Neural crest cell (in vitro differentiated cells): ENCODE data around the gene NOTCH1. TPM values are rescaled to one million over a fixed set of nuclear protein-coding genes. Genes with fewer than 3 reads are reported as not detected.

ENCODE experiments used
- DNase-seq: peaks from one replicate; pipeline ENCODE4 v3.0.0; 2021; ENCODE audit warnings: low read depth, mixed read lengths, low spot score
- H3K27ac Mint-ChIP-seq: one replicate; pipeline ENCODE4 v1.8.0; 2021; ENCODE audit warnings: mild to moderate bottlenecking, mixed read lengths; ENCODE audit not compliant: unreplicated experiment
- H3K27me3 Mint-ChIP-seq: 2 replicates; pipeline ENCODE4 v1.8.0; 2021; ENCODE audit warnings: low read depth, mild to moderate bottlenecking, mixed read lengths
- H3K36me3 Mint-ChIP-seq: 2 replicates; pipeline ENCODE4 v1.8.0; 2021; ENCODE audit warnings: low read depth, mild to moderate bottlenecking, mixed read lengths
- H3K4me1 Mint-ChIP-seq: 2 replicates; pipeline ENCODE4 v1.8.0; 2021; ENCODE audit warnings: mixed read lengths
- H3K4me3 Mint-ChIP-seq: one replicate; pipeline ENCODE4 v1.8.0; 2021; ENCODE audit warnings: mild to moderate bottlenecking, mixed read lengths
- H3K9me3 Mint-ChIP-seq: 2 replicates; pipeline ENCODE4 v1.8.0; 2021; ENCODE audit warnings: mixed read lengths
- total RNA-seq: library from RNA; stranded (reverse); gene quantifications from 2 replicates; pipeline ENCODE4 v1.2.1, GENCODE V29; 2021
- TF ChIP-seq, protein P1 (sequence below): fragments of 200-600 bp; sonication (generic); conservative IDR thresholded peaks from 2 replicates; pipeline ENCODE4 v1.5.0; 2021; ENCODE audit warnings: antibody characterized with exemption, mild to moderate bottlenecking

NOTCH1 gene
- total RNA-seq, 1 donor from 2014 or later: 99.7 TPM

DNA sequence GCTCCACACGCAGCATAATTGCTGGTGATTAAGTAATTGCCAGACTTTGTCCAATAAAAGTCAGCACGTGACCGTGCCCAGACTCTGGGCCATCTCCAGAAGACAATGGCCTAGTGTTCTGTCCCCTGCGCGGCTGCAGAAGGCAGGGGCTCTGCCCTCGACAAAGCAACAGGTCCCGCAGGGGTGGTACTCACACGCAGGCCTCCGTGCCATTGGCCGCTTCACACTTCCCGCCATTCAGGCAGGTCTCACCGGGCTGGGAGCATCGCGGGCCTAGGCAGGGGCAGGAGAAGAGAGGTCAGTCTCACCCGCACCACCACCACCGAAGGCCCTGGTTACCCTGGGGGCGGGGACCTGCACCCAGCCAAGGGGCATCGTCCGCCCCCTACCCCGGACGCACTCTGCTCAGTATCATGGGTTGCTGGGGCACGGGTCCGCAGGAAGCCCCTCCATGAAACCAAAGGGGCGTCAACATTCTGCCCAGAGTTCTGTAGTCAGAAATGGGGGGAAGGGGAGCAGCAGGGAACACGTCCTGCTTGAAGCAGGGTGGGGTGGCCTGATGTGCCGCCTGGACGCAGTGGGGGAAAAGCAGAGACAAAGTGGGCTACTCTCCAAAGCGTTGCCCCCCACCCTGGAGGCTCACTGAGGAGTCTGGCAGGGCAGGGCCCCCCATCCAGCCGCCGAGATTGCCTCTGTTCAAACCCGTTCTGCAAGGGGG lies 1.9 kb downstream of the NOTCH1 start:
- Mint-ChIP-seq H3K27me3 (no peaks in the 10 kb centered on the region), H3K4me3 (peak overlapping the region; percentile 96), H3K36me3 (no peaks in the 10 kb centered on the region), H3K4me1 (peaks cover 41% of the 10 kb centered on the region), H3K27ac (peak overlapping the region; percentile 43), H3K9me3 (no peaks in the 10 kb centered on the region)
- DNase-seq: peak; percentile 60
- TF ChIP-seq, protein P1, sequence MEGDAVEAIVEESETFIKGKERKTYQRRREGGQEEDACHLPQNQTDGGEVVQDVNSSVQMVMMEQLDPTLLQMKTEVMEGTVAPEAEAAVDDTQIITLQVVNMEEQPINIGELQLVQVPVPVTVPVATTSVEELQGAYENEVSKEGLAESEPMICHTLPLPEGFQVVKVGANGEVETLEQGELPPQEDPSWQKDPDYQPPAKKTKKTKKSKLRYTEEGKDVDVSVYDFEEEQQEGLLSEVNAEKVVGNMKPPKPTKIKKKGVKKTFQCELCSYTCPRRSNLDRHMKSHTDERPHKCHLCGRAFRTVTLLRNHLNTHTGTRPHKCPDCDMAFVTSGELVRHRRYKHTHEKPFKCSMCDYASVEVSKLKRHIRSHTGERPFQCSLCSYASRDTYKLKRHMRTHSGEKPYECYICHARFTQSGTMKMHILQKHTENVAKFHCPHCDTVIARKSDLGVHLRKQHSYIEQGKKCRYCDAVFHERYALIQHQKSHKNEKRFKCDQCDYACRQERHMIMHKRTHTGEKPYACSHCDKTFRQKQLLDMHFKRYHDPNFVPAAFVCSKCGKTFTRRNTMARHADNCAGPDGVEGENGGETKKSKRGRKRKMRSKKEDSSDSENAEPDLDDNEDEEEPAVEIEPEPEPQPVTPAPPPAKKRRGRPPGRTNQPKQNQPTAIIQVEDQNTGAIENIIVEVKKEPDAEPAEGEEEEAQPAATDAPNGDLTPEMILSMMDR: no peak

DNA sequence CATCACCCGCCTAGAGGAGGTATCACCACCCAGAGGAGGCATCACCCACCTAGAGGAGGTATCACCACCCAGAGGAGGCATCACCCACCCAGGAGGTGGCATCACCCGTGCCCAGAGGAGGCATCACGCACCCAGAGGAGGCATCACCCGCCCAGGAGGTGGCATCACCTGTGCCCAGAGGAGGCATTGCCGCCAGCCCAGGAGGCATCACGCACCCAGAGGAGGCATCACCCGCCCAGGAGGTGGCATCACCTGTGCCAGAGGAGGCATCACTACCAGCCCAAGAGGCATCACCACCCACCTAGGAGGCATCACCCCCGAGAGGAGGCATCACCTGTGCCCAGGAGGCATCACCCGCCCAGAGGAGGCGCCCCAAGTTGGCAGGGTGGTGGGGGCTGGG lies 2.6 kb downstream of the NOTCH1 start:
- Mint-ChIP-seq H3K27ac (no peak overlapping the region), H3K9me3 (no peaks in the 10 kb centered on the region), H3K4me1 (peaks cover 41% of the 10 kb centered on the region), H3K27me3 (no peaks in the 10 kb centered on the region), H3K36me3 (no peaks in the 10 kb centered on the region), H3K4me3 (peak overlapping the region; percentile 96)
- DNase-seq: no peak
- TF ChIP-seq, protein P1: no peak

DNA sequence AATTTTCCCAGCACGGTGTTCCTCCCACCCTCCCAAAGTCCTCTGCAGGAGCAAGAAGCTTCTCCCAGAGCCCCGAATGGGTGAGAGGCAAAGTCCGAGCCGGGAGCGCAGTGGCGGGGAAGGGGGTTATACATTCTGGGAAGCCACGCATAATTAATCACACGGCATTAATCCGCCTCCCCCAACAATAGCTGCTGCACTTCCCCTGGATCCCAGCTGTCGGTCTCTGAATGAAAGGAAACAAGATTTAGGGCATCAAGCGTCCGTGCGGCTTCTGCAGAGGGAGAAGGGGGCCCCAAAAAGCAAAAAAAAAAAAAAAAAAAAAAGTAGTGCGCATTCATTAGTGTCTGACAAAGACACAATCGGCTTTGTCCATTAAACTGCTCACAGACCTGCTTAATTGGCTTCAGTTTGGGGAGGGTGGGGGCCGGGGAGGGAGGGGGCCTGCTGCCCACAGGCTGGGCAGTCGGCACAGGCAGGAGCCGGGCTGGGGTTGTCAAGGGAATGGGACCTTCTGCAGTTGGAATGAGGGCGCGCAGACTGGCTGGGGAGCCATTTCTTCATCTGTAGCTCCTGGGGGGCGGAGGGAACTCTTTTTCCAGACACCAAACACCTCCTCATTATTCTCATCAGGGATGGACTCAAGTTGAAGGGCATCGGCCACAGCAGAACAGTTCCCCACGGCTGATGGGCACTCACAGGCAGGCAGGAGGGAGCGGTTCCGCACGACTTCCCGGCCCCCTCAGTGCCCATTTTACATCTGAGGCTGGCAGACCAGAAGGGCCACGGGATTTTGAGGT lies 3.4 kb downstream of the NOTCH1 start:
- DNase-seq: no peak
- H3K4me3 Mint-ChIP-seq: peak overlapping the region; percentile 96
- H3K4me1 Mint-ChIP-seq: peaks cover 41% of the 10 kb centered on the region
- no peaks in the 10 kb centered on the region for H3K27me3 Mint-ChIP-seq
- peak overlapping the region; percentile 94 for H3K27ac Mint-ChIP-seq
- TF ChIP-seq, protein P1: no peak
- H3K36me3 Mint-ChIP-seq: no peaks in the 10 kb centered on the region
- no peaks in the 10 kb centered on the region for H3K9me3 Mint-ChIP-seq

DNA sequence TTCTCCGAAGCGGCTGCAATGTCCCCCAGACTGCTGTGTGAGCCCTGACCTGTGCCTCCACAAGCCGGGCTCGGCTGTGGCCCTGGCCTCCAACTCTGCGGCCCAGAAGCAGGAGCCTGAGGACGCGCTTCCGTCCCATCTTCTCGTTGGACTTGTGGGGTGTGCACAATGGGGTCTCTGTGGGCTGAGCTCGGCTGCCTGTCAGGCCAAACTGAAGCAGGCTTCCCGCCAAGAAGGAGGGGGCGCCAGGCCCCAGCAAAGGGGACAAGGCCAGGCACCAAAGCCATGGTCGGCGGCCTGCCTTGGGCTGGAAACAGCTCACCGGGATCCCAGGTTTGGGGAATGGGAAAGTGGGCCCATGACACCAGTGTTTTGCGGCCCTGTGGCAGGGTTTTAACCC lies 4.1 kb downstream of the NOTCH1 start:
- Mint-ChIP-seq H3K36me3 (no peaks in the 10 kb centered on the region), H3K4me3 (peak overlapping the region; percentile 96), H3K27ac (peak overlapping the region; percentile 94), H3K4me1 (peaks cover 41% of the 10 kb centered on the region), H3K9me3 (no peaks in the 10 kb centered on the region), H3K27me3 (no peaks in the 10 kb centered on the region)
- TF ChIP-seq, protein P1: no peak
- no peak for DNase-seq

DNA sequence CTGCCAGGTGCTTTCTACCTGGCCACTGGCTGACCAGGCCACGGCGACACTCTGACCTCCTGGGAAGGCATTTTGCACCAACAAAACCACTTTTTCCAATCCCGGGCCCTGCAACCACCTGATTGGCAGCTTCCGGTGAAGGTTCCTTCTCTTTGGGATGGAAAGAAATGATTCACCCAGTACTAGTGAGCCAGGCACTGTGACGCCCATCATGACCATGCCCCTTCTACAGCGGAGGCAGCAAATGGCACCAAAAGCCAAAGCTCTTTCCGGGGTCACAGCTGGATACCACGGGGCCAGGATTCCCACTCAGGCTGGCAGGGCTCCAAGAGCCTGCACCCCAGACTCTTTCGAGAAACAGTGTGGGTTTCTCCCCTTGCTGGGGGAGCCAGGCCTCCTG lies 4.7 kb downstream of the NOTCH1 start:
- no peaks in the 10 kb centered on the region for H3K36me3 Mint-ChIP-seq
- H3K4me1 Mint-ChIP-seq: peaks cover 41% of the 10 kb centered on the region
- DNase-seq: no peak
- no peaks in the 10 kb centered on the region for H3K9me3 Mint-ChIP-seq
- H3K27ac Mint-ChIP-seq: no peak overlapping the region
- TF ChIP-seq, protein P1: no peak
- H3K27me3 Mint-ChIP-seq: no peaks in the 10 kb centered on the region
- H3K4me3 Mint-ChIP-seq: peak overlapping the region; percentile 72
